NCI-H524 (cell line): ENCODE data around the gene PCDHA5.

Source experiments
- DNase-seq, 2 experiments: peaks; one replicate each; lab custom pipeline; 2025; lab: John Stamatoyannopoulos, UW

The PCDHA5 gene

DNA sequence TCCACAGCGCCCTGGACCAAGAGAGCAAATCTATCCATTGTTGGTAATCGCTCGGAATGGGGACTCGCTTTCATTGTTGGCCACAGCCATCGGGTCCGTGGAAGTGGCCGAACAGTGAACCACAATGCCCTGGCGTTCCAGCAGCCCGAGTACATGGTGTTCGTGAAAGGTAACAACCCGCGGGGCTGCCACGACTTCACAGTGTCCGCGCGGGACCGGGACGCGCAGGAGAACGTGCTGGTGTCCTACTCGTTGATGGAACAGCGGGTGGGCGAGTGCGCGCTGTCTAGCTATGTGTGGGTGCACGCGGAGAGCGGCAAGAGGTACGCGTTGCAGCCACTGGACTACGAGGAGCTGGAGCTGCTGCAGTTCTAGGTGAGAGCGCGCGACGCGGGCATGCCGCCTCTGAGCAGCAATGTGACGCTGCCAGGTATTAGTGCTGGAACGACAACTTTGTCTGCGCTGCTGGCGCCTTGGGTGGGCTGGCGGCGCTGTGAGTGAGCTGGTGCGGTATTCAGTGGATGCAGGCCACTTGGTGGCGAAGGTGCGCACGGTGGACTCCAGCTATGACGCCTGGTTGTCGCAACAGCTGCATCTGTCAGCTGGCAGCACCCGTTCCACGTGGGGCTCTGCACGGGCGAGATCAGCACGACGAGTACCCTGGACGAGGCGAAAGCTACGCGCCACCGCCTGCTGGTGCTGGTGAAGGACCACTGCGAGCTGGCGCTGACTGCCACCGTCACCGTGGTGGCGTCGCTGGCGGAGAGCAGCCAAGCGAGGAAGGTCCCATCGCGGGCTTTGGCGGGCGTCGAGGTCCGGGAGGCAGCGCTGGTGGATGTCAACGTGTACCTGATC lies 41.3 kb downstream of the PCDHA5 start:
- DNase-seq, result no peak

DNA sequence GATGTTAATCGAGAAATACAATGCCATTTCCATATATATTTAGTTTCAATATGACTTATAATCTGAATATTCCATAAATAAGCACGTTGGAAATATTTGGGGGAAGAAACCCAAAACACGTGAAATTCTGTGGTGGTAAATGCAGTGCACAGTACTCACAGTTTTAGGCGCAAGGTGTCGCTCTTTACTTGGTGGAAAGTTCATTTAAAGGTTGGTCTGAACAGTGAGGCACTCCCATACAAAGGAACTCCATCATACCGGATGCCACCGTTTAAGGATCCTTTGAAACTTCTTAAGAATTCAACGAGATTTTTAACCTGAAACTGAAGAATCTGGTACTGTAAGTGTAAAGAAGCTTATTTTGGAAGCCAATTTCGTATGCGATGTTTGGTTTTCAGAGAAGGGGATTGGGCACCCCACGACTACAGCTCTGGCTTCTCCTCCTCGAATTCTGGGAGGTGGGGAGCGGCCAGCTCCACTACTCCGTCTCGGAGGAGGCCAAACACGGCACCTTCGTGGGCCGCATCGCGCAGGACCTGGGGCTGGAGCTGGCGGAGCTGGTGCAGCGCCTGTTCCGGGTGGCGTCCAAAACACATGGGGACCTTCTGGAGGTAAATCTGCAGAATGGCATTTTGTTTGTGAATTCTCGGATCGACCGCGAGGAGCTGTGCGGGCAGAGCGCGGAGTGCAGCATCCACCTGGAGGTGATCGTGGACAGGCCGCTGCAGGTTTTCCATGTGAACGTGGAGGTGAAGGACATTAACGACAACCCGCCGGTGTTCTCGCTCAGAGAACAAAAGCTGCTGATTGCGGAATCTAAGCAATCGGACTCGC lies 47.5 kb downstream of the PCDHA5 start, which contains the start of gene PCDHA11:
TSS of gene PCDHA11 (plus strand) at position 237 of the 834 bp plus-strand sequence. CDS start at position 384, 147 bp downstream.
- peak; percentile 59 to 83 for DNase-seq

DNA sequence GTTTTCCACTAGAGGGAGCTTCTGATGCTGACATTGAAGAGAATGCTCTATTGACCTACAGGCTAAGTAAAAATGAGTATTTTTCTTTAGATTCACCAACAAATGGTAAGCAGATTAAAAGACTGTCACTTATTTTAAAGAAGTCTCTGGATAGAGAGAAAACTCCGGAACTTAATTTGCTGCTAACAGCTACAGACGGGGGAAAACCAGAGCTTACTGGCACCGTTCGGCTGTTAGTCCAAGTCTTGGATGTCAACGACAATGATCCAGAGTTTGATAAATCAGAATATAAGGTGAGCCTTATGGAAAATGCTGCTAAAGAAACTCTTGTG lies 48.1 kb downstream of the PCDHA5 start:
- no peak for DNase-seq

DNA sequence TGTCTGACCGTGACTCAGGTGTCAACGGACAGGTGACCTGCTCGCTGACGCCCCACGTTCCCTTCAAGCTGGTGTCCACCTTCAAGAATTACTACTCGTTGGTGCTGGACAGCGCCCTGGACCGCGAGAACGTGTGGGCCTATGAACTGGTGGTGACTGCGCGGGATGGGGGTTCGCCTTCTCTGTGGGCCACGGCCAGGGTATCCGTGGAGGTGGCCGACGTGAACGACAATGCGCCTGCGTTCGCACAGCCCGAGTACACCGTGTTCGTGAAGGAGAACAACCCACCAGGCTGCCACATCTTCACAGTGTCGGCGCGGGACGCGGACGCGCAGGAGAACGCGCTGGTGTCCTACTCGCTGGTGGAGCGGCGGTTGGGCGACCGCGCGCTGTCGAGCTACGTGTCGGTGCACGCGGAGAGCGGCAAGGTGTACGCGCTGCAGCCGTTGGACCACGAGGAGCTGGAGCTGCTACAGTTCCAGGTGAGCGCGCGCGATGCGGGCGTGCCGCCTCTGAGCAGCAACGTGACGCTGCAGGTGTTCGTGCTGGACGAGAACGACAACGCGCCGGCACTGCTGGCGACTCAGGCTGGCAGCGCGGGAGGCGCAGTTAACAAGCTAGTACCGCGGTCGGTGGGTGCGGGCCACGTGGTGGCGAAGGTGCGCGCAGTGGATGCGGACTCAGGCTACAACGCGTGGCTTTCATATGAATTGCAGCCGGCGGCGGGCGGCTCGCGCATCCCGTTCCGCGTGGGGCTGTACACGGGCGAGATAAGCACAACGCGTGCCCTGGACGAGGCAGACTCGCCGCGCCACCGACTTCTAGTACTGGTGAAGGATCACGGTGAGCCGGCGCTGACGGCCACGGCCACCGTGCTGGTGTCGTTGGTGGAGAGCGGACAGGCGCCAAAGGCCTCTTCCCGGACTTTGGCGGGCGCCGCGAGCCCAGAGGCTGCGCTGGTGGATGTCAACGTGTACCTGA lies 49.1 kb downstream of the PCDHA5 start:
- no peak for DNase-seq
